A549 (cell line): ENCODE data around the gene KLHL8.

Experiments
- BHLHE40 ChIP-seq: IDR thresholded peaks from 2 replicates; pipeline ENCODE4 v1.6.1; 2012; ENCODE audit warnings: low read depth, low read length, inconsistent platforms
- CBX8 ChIP-seq: fragments of 200-600 bp; sonication (generic); IDR thresholded peaks from 2 replicates; pipeline ENCODE4 v1.6.1; 2016
- POLR2A ChIP-seq: IDR thresholded peaks from 2 replicates; pipeline ENCODE4 v1.6.1; 2012; ENCODE audit warnings: mild to moderate bottlenecking, low read length
- TF ChIP-seq, protein P1 (sequence below): fragments of >200 bp; sonication (Bioruptor Twin); formaldehyde crosslinking; IDR thresholded peaks from 3 replicates; pipeline ENCODE4 v1.5.1; 2016
- TF ChIP-seq, protein P2 (sequence below): IDR thresholded peaks from 2 replicates; pipeline ENCODE4 v1.6.1; 2012

DNA sequence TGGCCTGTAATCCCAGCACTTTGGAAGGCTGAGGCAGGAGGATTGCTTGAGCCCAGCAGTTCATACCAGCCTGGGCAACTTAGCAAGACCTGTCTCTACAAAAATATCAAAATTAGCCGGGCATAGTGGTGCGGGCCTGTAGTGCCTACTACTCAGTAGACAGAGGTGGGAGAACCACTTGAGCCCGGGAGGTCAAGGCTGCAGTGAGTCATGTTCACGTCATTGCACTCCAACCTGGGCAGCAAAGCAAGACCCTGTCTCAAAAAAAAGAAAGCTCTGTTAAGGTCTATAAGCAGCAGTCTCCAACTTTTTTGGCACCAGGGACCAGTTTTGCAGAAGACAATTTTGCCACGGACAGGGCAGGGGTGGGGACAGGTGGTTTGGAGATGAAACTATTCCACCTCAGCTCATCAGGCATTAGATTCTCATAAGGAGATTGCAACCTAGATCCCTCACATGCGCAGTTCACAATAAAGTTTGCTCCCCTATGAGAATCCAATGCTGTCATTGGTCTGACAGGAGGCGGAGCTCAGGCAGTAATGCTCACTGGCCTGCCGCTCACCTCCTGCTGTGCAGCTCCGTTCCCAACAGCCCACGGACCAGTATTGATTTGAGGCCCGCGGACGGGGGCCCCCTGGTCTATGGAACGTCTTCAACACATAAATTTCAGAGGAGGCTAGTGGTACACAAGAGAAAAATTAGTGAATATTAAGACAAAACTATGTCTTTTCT, 67.9 kb downstream of the KLHL8 start:
- TF ChIP-seq, protein P1, sequence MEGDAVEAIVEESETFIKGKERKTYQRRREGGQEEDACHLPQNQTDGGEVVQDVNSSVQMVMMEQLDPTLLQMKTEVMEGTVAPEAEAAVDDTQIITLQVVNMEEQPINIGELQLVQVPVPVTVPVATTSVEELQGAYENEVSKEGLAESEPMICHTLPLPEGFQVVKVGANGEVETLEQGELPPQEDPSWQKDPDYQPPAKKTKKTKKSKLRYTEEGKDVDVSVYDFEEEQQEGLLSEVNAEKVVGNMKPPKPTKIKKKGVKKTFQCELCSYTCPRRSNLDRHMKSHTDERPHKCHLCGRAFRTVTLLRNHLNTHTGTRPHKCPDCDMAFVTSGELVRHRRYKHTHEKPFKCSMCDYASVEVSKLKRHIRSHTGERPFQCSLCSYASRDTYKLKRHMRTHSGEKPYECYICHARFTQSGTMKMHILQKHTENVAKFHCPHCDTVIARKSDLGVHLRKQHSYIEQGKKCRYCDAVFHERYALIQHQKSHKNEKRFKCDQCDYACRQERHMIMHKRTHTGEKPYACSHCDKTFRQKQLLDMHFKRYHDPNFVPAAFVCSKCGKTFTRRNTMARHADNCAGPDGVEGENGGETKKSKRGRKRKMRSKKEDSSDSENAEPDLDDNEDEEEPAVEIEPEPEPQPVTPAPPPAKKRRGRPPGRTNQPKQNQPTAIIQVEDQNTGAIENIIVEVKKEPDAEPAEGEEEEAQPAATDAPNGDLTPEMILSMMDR = no peak
- TF ChIP-seq CBX8 = no peak
- TF ChIP-seq BHLHE40 = no peak
- TF ChIP-seq, protein P2, sequence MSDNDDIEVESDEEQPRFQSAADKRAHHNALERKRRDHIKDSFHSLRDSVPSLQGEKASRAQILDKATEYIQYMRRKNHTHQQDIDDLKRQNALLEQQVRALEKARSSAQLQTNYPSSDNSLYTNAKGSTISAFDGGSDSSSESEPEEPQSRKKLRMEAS = no peak
- TF ChIP-seq POLR2A = no peak
